ENCODE data around the gene GRAP.

DNA sequence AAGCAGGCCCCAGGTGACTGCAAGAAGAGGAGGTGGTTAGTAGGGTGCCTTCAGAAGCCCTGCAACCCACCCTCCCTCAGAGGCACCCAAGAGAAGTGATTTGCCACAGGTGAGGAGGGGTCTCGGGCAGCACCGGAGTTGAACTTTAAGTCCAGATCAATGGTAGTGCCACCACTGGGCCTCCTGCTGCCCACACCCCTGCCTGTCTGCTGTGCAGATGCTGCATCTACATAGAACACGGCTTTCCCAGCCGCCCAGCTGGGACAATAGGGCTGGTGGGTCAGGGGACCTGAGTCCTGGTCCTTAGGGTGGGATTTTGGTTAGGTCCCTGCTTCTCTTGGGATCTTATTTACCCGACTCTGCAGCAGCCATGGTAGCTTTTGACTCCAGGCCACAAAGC is 24.6 kb downstream of the GRAP start:
- TF ChIP-seq CBX8 (IDR thresholded peaks at IDR 0.05) (no peak), RAD21 (conservative IDR thresholded peaks at IDR 0.05 in 1 of 2, IDR thresholded peaks at IDR 0.05 in 1 of 2) (no peak), MYC (IDR thresholded peaks at IDR 0.05; ENCODE audit: borderline replicate concordance, low read length) (no peak)
- TF ChIP-seq, protein P1, sequence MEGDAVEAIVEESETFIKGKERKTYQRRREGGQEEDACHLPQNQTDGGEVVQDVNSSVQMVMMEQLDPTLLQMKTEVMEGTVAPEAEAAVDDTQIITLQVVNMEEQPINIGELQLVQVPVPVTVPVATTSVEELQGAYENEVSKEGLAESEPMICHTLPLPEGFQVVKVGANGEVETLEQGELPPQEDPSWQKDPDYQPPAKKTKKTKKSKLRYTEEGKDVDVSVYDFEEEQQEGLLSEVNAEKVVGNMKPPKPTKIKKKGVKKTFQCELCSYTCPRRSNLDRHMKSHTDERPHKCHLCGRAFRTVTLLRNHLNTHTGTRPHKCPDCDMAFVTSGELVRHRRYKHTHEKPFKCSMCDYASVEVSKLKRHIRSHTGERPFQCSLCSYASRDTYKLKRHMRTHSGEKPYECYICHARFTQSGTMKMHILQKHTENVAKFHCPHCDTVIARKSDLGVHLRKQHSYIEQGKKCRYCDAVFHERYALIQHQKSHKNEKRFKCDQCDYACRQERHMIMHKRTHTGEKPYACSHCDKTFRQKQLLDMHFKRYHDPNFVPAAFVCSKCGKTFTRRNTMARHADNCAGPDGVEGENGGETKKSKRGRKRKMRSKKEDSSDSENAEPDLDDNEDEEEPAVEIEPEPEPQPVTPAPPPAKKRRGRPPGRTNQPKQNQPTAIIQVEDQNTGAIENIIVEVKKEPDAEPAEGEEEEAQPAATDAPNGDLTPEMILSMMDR (IDR thresholded peaks at IDR 0.05): no peak
